DND-41 (cell line): Measurements from ENCODE around the gene THPO.

ENCODE experiments used
- CTCF ChIP-seq: IDR thresholded peaks from 2 replicates; pipeline ENCODE4 v1.5.1; 2012; ENCODE audit warnings: borderline replicate concordance, low read length, moderate library complexity, mild to moderate bottlenecking; ENCODE audit not compliant: poor library complexity, severe bottlenecking; ENCODE audit errors: extremely low read depth
- EZH2 ChIP-seq: IDR thresholded peaks from 3 replicates; pipeline ENCODE4 v1.6.1; 2012; ENCODE audit warnings: borderline replicate concordance, low read depth, mild to moderate bottlenecking, moderate library complexity, low read length, inconsistent platforms; ENCODE audit not compliant: severe bottlenecking

GRCh38 chr3:184325715-184326369 is 52.2 kb downstream of the THPO start:
- TF ChIP-seq CTCF = no peak
- no peak for TF ChIP-seq EZH2
